Skin of body (tissue), 2 donors: ENCODE data around the gene KIF5A. TPM values are rescaled to one million over a fixed set of nuclear protein-coding genes. Genes with fewer than 3 reads are reported as not detected.

Experiments
- DNase-seq: peaks from one replicate; lab custom pipeline; 2025; lab: John Stamatoyannopoulos, UW
- total RNA-seq: library from RNA; depleted of rRNA; stranded (reverse); fragments of >200 nt; gene quantifications from one replicate; pipeline ENCODE4 v1.2.3, GENCODE V29; 2014

KIF5A gene
- total RNA-seq, 1 donor from 2014 or later = 0.39 TPM

DNA sequence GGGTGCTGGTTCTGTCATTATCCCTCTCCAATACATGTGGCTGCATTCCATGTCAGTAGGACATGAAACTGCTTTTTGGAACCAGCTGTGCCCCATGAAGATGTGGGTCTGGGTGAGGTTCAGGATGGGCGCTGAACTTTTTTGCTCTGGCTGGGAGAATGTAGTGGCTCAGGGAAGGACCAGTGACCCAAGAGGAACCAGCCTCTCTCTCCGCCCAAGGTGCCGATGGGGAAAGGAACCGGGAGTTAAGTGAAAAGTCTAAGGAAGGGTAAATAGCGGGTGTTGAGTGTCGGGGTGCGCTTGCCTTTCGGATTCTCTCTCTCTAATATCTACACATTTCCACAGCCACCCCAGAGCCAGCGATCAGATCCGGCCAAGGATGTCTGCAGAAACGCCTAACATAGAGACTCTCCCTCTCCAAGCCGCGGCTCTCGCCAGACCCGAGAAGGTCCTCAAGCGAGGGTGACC is 69.2 kb downstream of the KIF5A start:
- DNase-seq = no peak

DNA sequence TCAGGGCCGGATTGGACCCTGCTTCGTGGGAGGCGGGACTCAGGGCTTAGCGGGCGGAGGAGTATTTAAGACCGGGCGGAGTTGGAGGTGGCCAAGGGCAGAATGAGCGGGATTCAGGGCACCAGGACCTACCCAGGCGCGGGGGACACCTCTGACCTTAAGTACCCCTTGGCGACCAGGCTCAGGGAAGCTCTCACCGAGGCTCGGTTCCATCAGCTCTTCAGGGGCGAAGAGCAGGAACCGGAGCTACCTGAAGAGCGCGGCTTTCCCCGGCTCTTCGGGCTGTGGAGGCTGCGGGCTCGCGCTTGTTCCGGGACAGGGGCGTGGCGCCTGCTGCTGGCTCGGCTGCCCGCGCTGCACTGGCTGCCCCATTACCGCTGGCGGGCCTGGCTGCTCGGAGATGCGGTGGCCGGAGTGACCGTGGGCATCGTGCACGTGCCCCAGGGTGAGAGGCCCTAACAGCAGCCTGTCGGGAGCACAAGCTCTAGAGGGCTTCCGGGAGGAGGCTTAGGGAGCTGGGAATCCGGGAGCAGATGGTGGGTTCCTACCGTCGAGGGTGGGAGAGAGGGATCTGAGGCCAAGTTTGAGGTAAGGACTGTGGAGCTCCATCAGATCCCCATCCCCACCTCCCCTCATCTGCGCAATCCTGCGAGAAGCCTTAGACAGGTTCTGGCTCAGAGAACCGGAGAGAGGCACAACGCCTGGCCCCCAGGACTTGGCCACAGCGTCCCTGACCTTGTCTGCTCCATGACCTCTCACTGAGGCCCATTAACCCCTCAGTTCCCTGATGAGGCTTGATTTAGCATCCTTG is 69.8 kb downstream of the KIF5A start:
- no peak for DNase-seq

GRCh38 chr12:57620245-57620935 is 70.5 kb downstream of the KIF5A start:
- DNase-seq = no peak

GRCh38 chr12:57620936-57621496 is 71.2 kb downstream of the KIF5A start:
- DNase-seq = no peak

GRCh38 chr12:57621497-57622292 is 71.9 kb downstream of the KIF5A start:
- DNase-seq = no peak

DNA sequence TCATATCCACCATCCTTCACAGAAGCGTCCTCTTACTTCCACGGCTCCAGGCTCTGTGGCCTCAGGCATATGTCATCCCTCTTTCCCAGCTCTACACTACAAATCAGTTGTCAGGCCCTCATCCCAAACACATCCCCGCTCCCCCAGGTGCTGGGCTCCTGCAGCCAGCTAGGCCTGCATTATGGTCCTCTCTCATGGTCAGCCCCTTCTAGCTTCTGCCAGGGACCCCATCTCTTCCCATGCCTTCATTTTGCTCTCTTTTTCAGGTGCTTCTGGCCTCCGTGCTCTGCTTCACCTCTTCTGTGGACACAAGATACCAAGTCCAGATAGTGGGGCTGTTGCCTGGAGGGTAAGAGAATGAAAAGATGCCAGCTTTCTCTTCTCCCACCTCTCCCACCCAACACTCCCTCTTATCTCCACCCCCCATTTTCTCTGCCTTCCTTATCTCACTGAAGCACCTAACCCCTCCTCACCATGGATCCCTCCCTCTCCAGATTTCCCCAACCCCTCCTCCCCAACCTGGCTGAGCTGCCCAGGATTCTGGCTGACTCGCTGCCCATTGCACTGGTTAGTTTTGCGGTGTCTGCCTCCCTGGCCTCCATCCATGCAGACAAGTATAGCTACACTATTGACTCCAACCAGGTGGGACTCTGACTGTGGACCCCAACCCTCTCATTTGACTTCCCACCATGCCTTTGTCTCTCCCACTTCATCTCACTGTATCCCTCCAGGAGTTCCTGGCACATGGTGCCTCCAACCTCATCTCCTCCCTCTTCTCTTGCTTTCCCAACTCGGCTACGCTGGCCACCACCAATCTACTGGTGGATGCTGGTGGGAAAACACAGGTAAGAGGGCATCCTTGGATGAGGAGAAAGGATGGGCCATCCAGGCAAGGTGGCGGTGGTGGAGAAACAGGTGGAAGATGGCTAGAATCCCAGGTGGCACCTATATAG is 72.7 kb downstream of the KIF5A start:
- no peak for DNase-seq

DNA sequence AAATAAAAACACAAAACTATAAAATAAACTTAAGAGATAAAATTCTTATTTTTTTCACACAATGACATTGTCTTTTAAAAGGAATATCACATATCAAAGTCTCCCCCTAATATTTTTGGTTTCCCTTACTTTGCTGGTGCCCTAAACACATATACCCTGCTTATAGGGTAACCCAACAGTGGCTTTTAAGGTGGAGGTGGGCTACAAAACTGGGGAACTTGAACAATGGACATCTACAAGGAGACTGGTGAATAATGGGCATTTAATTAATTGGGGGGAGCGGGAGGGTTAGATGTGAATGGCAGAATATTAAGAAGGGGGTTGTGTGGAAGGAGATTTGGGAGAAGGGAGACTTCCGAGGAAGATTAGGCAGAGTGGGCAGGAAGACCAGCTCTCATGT is 73.5 kb downstream of the KIF5A start:
- DNase-seq = no peak

- DNase-seq = no peak
Measured at GRCh38 chr12:57623811-57624390, 74.1 kb downstream of the KIF5A start.

DNA sequence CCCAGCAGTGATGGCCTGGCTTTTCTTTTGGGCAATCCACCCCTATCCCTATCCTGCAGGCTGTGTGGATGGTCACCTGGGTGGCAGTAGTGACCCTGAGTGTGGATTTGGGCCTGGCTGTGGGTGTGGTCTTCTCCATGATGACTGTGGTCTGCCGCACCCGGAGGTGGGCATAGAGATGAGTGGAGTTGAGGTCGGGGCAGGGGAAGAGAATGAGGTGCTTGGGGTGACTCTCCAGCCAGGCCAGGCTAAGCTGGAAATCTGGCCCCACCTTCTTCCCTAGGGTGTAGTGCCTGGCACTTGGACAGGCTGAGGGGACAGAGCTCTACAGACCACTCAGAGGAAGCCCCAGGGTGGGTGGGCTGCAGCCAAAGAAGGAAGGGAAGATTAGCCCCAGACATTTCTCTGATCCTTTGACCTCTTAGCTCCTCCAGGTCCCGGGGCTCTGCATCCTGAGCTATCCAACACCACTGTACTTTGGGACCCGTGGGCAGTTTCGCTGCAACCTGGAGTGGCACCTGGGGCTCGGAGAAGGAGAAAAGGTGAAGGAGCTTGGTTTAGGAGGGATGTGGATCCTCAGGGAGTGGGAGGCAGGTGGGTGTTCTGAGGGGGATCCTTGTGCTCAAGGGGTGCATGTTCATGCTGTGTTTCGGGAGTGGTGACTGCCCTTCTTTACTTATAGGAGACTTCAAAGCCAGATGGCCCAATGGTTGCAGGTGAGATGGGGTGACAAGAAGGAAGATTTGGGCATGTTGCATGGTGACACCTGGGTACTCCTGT is 74.8 kb downstream of the KIF5A start:
- no peak for DNase-seq

GRCh38 chr12:57625261-57626032 is 75.6 kb downstream of the KIF5A start:
- DNase-seq = no peak

DNA sequence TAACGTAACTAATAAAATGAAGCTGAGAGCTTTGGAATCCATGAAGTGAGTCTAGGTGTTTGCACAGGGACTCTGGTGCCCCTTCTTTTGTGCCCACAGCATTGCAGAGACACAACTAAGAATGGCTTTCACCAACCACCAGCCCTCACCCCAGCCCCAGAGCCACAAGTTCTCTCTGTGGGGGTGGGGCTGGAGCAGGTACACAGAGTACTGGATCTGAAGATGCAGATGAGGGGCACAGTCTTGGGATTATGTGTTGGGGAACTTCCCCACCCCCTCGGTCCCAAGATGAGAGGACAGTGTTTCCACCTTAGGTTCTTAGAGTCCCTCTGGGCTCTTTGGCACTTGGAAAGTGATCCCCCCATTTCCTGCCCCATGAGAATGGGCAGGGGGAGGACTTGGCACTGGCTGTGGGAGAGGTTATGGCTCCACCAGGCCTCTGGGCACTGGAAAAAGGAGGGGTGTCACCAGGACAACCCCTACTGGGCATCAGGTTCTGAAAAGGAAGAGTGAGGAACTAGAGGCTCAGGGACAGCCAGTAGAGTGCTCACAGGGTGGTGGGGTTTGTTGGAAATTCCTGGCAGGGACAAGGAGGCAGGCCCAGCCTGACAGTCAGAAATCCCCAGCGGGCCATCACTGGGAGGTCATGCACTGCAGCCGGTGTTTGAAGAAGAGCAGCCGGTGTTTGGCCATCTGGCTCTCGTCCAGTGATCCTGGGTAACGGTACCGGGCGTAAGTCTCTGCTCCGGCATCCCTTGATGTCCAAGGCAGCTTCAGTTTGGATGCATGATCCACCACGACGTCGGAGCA is 76.5 kb downstream of the KIF5A start:
- no peak for DNase-seq

GRCh38 chr12:57626921-57627445 is 77.1 kb downstream of the KIF5A start:
- DNase-seq = no peak

DNA sequence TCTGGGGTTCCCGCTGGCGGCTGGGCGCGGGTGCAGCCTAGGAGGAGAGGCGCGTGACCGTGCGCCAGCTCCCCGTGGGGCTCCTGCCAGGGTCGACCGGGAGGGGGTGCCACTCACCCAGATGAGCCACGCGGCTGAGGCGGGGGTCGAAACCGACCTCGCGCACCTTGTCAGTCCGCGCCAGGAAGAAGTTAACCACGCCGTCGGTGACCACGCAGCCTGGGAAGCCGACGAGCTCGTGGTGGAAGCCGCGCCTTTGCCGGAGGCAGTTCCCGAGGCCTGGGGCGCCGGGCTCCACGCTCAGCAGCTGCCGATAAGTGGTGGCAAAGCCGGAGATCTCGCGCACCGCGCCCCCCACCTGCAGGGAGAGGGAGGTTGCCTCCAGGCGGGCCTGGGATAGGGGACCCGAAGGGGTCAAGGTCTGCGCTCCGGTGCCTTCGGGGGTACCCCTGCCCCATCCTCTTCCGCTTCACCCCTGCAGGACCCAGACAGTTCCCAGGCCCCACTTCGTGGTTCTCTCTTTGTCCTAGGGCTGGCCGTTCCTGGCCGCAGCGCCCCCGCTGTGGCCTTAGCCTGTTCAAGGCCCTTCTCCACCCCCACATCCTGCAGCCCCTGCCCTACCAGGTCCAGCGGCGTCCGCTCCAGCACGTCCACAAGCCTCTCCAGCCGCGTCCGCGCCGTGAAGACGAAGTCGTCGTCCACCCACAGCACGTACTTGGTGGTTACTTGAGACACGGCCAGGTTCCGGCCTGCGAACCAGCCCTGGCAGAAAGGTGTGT is 77.8 kb downstream of the KIF5A start:
- DNase-seq = no peak

GRCh38 chr12:57628280-57629191 is 78.7 kb downstream of the KIF5A start:
- no peak for DNase-seq

- no peak for DNase-seq
Measured at GRCh38 chr12:57629897-57630471, 80.1 kb downstream of the KIF5A start.
